HUES48 (cell line): ENCODE measurements around the gene TECR.

Experiments
- H3K27ac ChIP-seq: one replicate; pipeline ENCODE4 v1.7.0; 2013; ENCODE audit warnings: low read depth, low read length, inconsistent platforms
- H3K27me3 ChIP-seq: 2 replicates; pipeline ENCODE4 v1.6.1; 2013; ENCODE audit warnings: mild to moderate bottlenecking, low read length; ENCODE audit not compliant: control insufficient read depth, insufficient read depth
- H3K36me3 ChIP-seq: 2 replicates; pipeline ENCODE4 v1.6.1; 2013; ENCODE audit warnings: low read length; ENCODE audit not compliant: control insufficient read depth, insufficient read depth
- H3K4me1 ChIP-seq: 2 replicates; pipeline ENCODE4 v1.6.1; 2013; ENCODE audit warnings: mild to moderate bottlenecking, low read length; ENCODE audit not compliant: control insufficient read depth, insufficient read depth
- H3K4me3 ChIP-seq: 2 replicates; pipeline ENCODE4 v1.5.1; 2013; ENCODE audit warnings: mild to moderate bottlenecking, low read depth, low read length
- H3K9ac ChIP-seq: 2 replicates; pipeline ENCODE4 v1.6.1; 2013; ENCODE audit warnings: mild to moderate bottlenecking, low read depth, low read length, moderate library complexity
- H3K9me3 ChIP-seq: 2 replicates; pipeline ENCODE4 v1.6.1; 2013; ENCODE audit warnings: low read length; ENCODE audit not compliant: control insufficient read depth, insufficient read depth

Gene TECR

DNA sequence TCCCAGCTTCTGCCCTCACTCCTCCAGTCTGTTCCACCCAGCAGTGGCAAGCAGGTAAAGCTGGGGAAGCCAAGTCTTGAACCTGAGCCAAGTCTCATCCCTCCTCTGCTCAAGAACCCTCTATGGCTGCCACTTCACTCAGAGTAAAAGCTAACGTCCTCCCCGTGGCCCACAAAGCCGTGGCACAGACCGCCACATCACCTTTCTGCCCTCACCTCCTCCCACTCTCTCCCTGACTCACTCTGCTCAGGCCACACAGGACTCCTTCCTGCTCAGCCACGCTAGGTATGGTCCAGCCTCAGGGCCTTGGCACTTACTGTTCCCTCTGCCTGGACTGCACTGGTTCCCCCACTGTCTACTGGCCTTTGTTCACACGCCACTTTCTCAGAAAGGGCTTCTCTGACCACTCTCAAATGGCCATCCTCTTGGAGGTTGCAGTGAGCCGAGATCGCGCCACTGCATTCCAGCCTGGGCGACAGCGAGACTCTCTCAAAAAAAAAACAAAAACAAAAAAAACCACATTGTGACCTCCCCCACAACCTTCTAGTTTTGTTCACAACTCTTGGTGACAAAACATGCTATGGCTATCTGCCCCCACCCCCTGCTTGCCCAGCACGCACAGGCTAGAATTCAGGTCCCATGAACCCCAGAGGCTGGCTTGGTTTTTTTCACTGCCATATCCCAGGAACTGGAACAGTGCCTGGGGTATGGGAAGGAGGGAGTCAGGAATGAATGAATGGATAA, 26.7 kb downstream of the TECR start:
- no peaks in the 10 kb centered on the region for H3K9me3 ChIP-seq
- peaks cover 3% of the 10 kb centered on the region; the same call in 1 of the 2 replicates for H3K4me1 ChIP-seq
- H3K36me3 ChIP-seq: no peaks in the 10 kb centered on the region
- H3K27me3 ChIP-seq: no peaks in the 10 kb centered on the region
- H3K9ac ChIP-seq: no peak overlapping the region
- H3K27ac ChIP-seq: no peak overlapping the region
- no peak overlapping the region for H3K4me3 ChIP-seq

DNA sequence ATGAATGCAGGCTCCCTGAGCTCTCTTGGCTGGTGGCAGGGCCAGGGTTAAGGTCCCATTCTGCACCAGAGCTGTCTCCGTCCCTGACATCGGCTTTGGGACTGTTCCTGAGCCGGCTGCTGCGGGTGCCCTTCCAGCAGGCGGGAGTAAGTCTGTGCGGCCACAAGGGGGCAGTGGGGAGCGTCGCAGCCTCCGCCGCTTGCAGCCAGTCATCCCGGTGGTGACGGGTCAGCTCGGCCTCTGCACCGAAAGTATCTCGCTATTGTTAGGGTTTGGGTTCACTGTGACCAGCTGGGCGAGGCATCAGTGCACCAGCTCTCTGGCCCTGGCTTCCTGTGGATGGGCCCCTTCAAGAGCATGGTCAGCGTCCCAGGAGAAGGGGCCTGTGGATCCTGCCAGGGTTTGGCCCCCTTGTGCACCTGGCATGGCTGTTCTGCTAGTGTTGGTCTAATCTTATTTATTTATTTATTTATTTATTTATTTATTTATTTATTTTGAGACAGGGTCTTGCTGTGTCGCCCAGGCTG, 27.3 kb downstream of the TECR start:
- H3K9me3 ChIP-seq: no peaks in the 10 kb centered on the region
- H3K27ac ChIP-seq: no peak overlapping the region
- no peak overlapping the region for H3K4me3 ChIP-seq
- peaks cover 8% of the 10 kb centered on the region; the same call in 1 of the 2 replicates for H3K4me1 ChIP-seq
- H3K9ac ChIP-seq: no peak overlapping the region
- no peaks in the 10 kb centered on the region for H3K36me3 ChIP-seq
- no peaks in the 10 kb centered on the region for H3K27me3 ChIP-seq

DNA sequence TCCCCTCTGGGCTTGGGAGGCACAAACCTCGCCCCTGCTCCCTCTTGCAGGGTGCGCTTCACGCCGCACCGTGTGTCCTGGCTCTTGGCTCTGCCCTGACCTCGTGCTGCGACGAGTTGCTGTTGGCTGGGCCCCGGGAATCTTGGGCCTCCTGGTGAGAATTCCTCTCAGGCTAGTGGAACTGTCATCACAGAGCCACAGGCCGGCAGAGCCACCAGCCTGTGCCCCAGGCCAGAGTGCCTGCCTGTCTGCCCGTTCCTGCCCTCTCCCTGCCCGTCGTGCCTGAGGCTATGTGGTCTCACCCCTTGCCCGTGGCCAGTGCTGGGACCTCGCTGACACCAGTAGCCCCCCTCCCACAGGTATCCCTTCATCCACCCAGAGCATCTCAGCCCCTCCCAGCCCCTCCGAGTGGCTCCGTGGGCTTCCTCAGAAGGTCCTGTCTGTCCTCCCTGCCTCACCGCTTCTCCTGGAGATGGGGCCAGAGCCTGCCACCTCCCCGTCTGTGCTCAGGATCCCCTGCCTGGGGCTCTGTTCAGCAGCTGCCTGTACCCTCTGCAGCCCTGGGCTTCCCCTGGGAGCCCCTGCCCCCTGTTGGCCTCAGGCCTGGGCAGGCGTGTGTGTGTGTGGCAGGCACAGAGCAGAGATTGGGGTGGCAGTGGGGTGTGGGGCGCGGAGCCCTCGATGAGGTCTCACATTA, 29.1 kb downstream of the TECR start:
- Histone ChIP-seq H3K9ac (no peak overlapping the region), H3K36me3 (no peaks in the 10 kb centered on the region), H3K4me1 (peaks cover 25% of the 10 kb centered on the region), H3K27ac (no peak overlapping the region), H3K27me3 (no peaks in the 10 kb centered on the region), H3K9me3 (no peaks in the 10 kb centered on the region), H3K4me3 (no peak overlapping the region)

DNA sequence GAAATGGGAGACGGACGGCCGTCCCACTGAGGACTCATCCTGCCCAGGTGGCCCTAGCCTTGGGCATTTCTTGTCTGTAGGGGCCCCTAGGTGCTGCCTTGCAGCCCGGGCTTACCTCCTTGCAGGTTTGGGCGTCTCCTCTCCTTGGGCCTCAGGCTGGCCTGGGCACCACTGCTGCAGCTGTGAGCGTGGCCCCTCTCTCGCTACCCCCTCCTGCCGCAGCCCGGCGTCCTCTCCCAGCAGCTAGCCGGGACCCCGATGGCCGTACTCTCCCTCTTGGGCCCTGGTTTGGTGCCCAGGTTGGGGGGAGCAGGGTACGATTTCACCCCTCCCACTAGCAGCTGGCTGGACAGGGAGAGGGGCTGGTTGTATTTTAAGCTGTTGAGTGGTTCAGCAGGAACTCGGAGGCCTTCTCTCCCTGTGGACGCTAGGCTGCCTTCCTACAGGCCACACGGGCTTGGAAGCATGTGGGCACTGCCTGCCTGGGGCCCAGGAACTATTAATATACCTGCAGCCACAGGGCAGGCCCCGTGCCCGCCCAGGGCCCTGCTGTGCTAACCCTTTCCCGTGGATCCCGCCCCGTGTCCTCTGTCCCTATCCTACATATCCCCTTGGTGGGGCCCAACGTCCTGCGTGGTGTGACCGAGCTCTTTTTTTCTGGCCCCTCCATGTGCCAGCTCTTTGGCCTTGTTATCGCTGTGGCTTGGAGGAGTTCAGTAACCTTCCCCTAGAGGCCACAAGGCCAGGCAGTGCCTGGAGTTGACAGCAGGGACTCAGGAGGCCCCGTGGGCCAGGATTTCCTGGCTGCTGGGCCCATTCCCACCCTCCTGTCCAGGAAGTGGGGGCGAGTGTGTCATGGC, 30.8 kb downstream of the TECR start:
- H3K9me3 ChIP-seq: no peaks in the 10 kb centered on the region
- no peak overlapping the region for H3K4me3 ChIP-seq
- H3K36me3 ChIP-seq: peaks cover 4% of the 10 kb centered on the region; the same call in 1 of the 2 replicates
- peak overlapping the region; percentile 18; the same call in 1 of the 2 replicates for H3K9ac ChIP-seq
- H3K27ac ChIP-seq: no peak overlapping the region
- H3K27me3 ChIP-seq: no peaks in the 10 kb centered on the region
- peaks cover 30% of the 10 kb centered on the region for H3K4me1 ChIP-seq

DNA sequence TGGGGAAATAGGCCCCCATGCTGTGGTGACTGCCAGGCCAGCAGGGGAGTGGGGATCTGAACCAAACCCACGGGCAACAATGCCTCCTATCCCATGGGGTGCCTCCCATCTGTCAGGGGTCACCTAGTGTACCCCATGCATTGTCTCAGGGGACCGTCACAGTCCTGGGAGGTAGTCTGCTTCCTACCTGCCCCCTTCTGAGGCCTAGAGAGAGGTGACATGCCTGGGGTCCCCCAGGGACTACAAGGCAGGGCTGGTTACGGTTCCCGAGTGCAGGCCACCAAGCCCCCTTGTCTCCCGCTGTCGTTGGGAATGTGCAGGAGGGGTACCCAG, 31.3 kb downstream of the TECR start:
- Histone ChIP-seq H3K27ac (no peak overlapping the region), H3K4me3 (no peak overlapping the region), H3K9me3 (no peaks in the 10 kb centered on the region), H3K36me3 (peaks cover 8% of the 10 kb centered on the region), H3K9ac (peak overlapping the region; percentile 18; the same call in 1 of the 2 replicates), H3K27me3 (no peaks in the 10 kb centered on the region), H3K4me1 (peaks cover 30% of the 10 kb centered on the region)

DNA sequence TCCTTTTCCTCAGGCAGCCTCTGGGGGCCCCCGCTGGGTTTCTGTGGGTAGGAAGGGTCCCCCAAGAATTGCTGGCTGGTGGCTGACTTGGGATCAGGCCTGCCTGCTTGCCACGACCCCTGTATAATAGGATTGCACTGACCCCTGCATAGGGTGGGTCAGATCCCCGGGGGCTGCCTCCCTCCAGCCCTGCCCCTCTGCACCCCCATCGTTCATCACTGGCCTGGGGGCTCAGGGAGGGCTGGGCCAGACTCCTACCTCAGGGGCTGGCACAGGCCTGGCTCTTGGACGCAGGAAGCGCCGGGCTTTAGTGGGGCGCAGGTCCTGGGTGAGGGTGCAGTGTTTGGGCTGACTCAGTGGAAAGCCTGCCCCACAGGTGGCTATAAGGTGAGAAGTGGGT, 31.9 kb downstream of the TECR start:
- no peak overlapping the region for H3K4me3 ChIP-seq
- H3K9ac ChIP-seq: no peak overlapping the region
- H3K9me3 ChIP-seq: no peaks in the 10 kb centered on the region
- H3K36me3 ChIP-seq: peaks cover 10% of the 10 kb centered on the region
- H3K27ac ChIP-seq: no peak overlapping the region
- peaks cover 30% of the 10 kb centered on the region for H3K4me1 ChIP-seq
- no peaks in the 10 kb centered on the region for H3K27me3 ChIP-seq

DNA sequence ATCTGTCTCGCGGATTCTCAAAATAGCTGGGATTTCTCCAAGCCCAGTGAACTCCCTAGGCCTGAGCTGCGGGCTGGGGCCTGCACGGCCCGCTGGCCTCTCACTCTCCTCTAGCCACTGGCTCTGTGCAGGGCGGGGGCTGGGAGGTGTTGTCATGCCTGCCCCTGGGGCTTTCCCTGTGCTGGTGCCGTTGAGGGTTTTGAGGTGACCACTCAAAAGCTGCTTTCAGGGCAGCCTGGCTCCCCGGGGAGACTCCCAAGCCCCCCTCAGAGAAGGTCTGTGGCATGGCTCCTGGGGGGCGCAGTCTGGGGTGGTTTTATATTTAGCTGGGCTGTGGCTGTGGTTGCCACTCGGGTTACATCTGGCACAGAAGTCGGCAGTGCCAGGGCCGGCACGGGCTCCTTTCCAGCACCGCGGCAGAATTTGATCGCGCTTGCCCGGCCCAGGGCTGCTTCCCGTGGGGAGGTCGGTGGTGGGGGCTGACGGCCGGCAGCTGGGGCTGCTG, 32.5 kb downstream of the TECR start:
- Histone ChIP-seq H3K4me3 (no peak overlapping the region), H3K4me1 (peaks cover 30% of the 10 kb centered on the region), H3K36me3 (peaks cover 13% of the 10 kb centered on the region), H3K9ac (no peak overlapping the region), H3K27me3 (no peaks in the 10 kb centered on the region), H3K9me3 (no peaks in the 10 kb centered on the region), H3K27ac (peak overlapping the region; percentile 42)

DNA sequence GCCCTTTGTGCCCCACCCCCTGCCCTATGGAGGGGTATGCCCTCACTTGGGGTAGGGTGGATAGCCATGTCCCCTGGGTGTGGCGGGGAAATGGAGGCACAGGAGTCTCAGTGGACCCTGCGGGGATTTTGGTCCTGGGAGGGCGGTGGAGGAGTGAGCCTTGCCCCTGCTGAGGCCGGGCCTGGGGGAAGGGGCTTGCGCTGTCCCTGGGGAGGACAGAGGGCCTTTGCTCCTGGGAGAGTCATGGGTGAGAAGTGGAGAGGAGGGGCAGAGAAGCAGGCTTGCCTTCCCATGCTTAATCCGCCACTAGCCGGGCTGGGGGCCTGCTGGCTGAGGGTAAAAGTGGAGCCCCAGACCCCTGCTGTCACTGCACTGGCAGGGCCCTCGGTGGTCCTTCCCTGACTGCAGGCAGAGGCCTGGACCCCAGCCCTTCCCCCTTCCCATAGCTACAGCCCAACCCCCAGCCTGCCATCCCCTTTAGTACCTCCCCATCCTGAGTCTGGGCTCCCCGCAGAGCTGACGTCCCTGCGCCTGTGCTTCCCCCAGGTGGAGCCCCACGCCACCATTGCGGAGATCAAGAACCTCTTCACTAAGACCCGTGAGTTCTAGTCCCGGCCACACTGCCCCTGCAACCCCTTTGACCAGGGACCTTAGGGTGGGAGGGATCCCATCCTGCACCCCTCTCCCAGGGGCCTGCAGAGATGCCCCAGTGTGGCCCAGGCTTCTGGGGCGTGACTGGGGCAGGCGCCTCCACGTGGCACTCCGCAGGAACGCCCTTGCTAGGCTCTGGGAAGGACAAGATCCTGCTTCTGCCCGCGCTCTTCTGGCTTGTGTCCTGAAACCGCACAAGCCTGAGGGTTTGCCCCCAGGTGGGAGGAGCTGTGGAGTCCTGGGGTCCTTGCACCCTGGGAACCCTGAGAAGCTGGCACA, 33.5 kb downstream of the TECR start:
- H3K4me1 ChIP-seq: peaks cover 30% of the 10 kb centered on the region
- H3K9me3 ChIP-seq: no peaks in the 10 kb centered on the region
- no peak overlapping the region for H3K9ac ChIP-seq
- H3K4me3 ChIP-seq: no peak overlapping the region
- H3K27me3 ChIP-seq: no peaks in the 10 kb centered on the region
- H3K27ac ChIP-seq: peak overlapping the region; percentile 42
- peaks cover 22% of the 10 kb centered on the region for H3K36me3 ChIP-seq

DNA sequence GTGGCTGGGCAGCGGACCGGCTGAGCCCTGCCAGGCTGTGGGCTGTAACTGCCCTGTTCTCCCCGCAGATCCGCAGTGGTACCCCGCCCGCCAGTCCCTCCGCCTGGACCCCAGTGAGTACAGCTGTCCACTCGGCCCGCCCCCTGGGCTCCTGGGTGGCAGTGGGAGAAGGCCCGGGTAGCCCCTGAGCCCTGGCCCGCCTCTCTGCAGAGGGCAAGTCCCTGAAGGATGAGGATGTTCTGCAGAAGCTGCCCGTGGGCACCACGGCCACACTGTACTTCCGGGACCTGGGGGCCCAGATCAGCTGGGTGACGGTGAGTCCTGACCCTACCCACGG, 34.2 kb downstream of the TECR start:
- Histone ChIP-seq H3K27ac (peak overlapping the region; percentile 32), H3K9me3 (no peaks in the 10 kb centered on the region), H3K36me3 (peaks cover 26% of the 10 kb centered on the region), H3K4me3 (no peak overlapping the region), H3K4me1 (peaks cover 30% of the 10 kb centered on the region), H3K9ac (no peak overlapping the region), H3K27me3 (no peaks in the 10 kb centered on the region)
